HEK293 (cell line): ENCODE data around the gene PRELID1.

Source experiments
- CTCF ChIA-PET: fragments of 350-600 bp; formaldehyde crosslinking; extraction: SDS; loops from one replicate; lab custom pipeline; 2021; ENCODE audit warnings: antibody characterized with exemption; lab: Yijun Ruan, JAX
- POLR2A ChIA-PET: fragments of 300-600 bp; formaldehyde crosslinking; extraction: SDS; loops from one replicate; lab custom pipeline; 2020; ENCODE audit warnings: antibody characterized with exemption, inconsistent platforms; lab: Yijun Ruan, JAX
- H3K27ac ChIP-seq: fragments of 200-500 bp; sonication (Bioruptor generic); 2 replicates; pipeline ENCODE4 v1.5.1; 2014; ENCODE audit warnings: low read depth, low read length, control low read depth, inconsistent platforms; ENCODE audit errors: extremely low read depth
- H3K36me3 ChIP-seq, 2 experiments: fragments of 200-500 bp in 1 of 2; sonication (Bioruptor generic) in 1 of 2; 1 replicate in 1 of 2; 2 replicates in 1 of 2; pipeline ENCODE4 v1.5.1; 2014 to 2017; ENCODE audit warnings: inconsistent platforms in 2 of 2, low read length in 2 of 2; ENCODE audit not compliant: control insufficient read depth in 2 of 2, insufficient read depth in 1 of 2
- H3K4me1 ChIP-seq: fragments of 200-500 bp; sonication (Bioruptor generic); 2 replicates; pipeline ENCODE4 v1.5.1; 2014; ENCODE audit warnings: mild to moderate bottlenecking, low read length, inconsistent platforms; ENCODE audit not compliant: control insufficient read depth, insufficient read depth
- H3K4me3 ChIP-seq: 2 replicates; pipeline ENCODE4 v1.5.1; 2011; ENCODE audit warnings: low read depth, mild to moderate bottlenecking, control low read depth, low read length, moderate library complexity
- H3K9me3 ChIP-seq: fragments of 200-500 bp; sonication (Bioruptor generic); 2 replicates; pipeline ENCODE4 v1.5.1; 2014; ENCODE audit warnings: low read depth, low read length, inconsistent platforms; ENCODE audit not compliant: control insufficient read depth, insufficient read depth
- GLI4 ChIP-seq: fragments of 450-650 bp; formaldehyde crosslinking; IDR thresholded peaks from 2 replicates; pipeline ENCODE4 v1.5.1; 2016; ENCODE audit warnings: missing biosample characterization, missing genetic modification characterization
- KLF7 ChIP-seq: fragments of 450-650 bp; formaldehyde crosslinking; IDR thresholded peaks from 2 replicates; pipeline ENCODE4 v1.5.1; 2016; ENCODE audit warnings: missing biosample characterization, missing genetic modification characterization, borderline replicate concordance
- KLF9 ChIP-seq: fragments of 450-650 bp; formaldehyde crosslinking; IDR thresholded peaks from 2 replicates; pipeline ENCODE4 v1.5.1; 2016; ENCODE audit warnings: missing biosample characterization, missing genetic modification characterization, low read depth
- SETDB1 ChIP-seq: IDR thresholded peaks from one replicate; pipeline ENCODE4 v1.6.1; 2017; ENCODE audit warnings: mild to moderate bottlenecking, low read length, moderate library complexity, mixed read lengths; ENCODE audit not compliant: insufficient read length
- ZBTB1 ChIP-seq: fragments of 450-650 bp; formaldehyde crosslinking; IDR thresholded peaks from 2 replicates; pipeline ENCODE4 v1.5.1; 2016; ENCODE audit warnings: missing biosample characterization, missing genetic modification characterization
- ZIC2 ChIP-seq: fragments of 450-650 bp; formaldehyde crosslinking; IDR thresholded peaks from 2 replicates; pipeline ENCODE4 v1.5.1; 2016; ENCODE audit warnings: missing biosample characterization, missing genetic modification characterization
- ZNF157 ChIP-seq: fragments of 450-650 bp; formaldehyde crosslinking; IDR thresholded peaks from 2 replicates; pipeline ENCODE4 v1.5.1; 2016; ENCODE audit warnings: missing biosample characterization, missing genetic modification characterization
- ZNF174 ChIP-seq: fragments of 450-650 bp; formaldehyde crosslinking; IDR thresholded peaks from 2 replicates; pipeline ENCODE4 v1.5.0; 2017; ENCODE audit warnings: missing biosample characterization, mild to moderate bottlenecking, missing genetic modification characterization
- ZNF354C ChIP-seq: fragments of 450-650 bp; formaldehyde crosslinking; IDR thresholded peaks from 2 replicates; pipeline ENCODE4 v1.5.1; 2016; ENCODE audit warnings: missing biosample characterization, missing genetic modification characterization, low read depth, borderline replicate concordance
- ZNF391 ChIP-seq: fragments of 450-650 bp; formaldehyde crosslinking; IDR thresholded peaks from 2 replicates; pipeline ENCODE4 v1.5.1; 2016; ENCODE audit warnings: low read depth, missing biosample characterization, missing genetic modification characterization, borderline replicate concordance
- ZNF423 ChIP-seq: fragments of 450-650 bp; formaldehyde crosslinking; IDR thresholded peaks from 2 replicates; pipeline ENCODE4 v1.5.1; 2016; ENCODE audit warnings: missing biosample characterization, missing genetic modification characterization
- ZNF433 ChIP-seq: fragments of 450-650 bp; formaldehyde crosslinking; IDR thresholded peaks from 2 replicates; pipeline ENCODE4 v1.5.1; 2016; ENCODE audit warnings: missing biosample characterization, missing genetic modification characterization, low read depth
- ZNF514 ChIP-seq: fragments of 450-650 bp; formaldehyde crosslinking; IDR thresholded peaks from 2 replicates; pipeline ENCODE4 v1.5.1; 2016; ENCODE audit warnings: missing biosample characterization, missing genetic modification characterization
- ZNF529 ChIP-seq: fragments of 450-650 bp; formaldehyde crosslinking; IDR thresholded peaks from 2 replicates; pipeline ENCODE4 v1.5.1; 2017; ENCODE audit warnings: missing genetic modification characterization, missing biosample characterization; ENCODE audit not compliant: insufficient replicate concordance
- ZNF549 ChIP-seq: fragments of 450-650 bp; IDR thresholded peaks from 2 replicates; pipeline ENCODE4 v1.5.1; 2018; ENCODE audit warnings: missing biosample characterization, missing genetic modification characterization, mild to moderate bottlenecking, inconsistent platforms, moderate library complexity
- ZNF555 ChIP-seq: fragments of 450-650 bp; formaldehyde crosslinking; conservative IDR thresholded peaks from 2 replicates; pipeline ENCODE4 v1.5.1; 2017; ENCODE audit warnings: missing biosample characterization, mild to moderate bottlenecking, missing genetic modification characterization, inconsistent platforms
- ZNF558 ChIP-seq: fragments of 450-650 bp; formaldehyde crosslinking; IDR thresholded peaks from 2 replicates; pipeline ENCODE4 v1.5.1; 2016; ENCODE audit warnings: missing biosample characterization, missing genetic modification characterization
- ZNF585B ChIP-seq: fragments of 450-650 bp; formaldehyde crosslinking; IDR thresholded peaks from 2 replicates; pipeline ENCODE4 v1.5.1; 2016; ENCODE audit warnings: missing biosample characterization, missing genetic modification characterization
- ZNF600 ChIP-seq: fragments of 450-650 bp; formaldehyde crosslinking; IDR thresholded peaks from 2 replicates; pipeline ENCODE4 v1.5.1; 2016; ENCODE audit warnings: missing biosample characterization, missing genetic modification characterization
- ZNF747 ChIP-seq: fragments of 450-650 bp; formaldehyde crosslinking; IDR thresholded peaks from 2 replicates; pipeline ENCODE4 v1.5.1; 2016; ENCODE audit warnings: missing biosample characterization, missing genetic modification characterization
- ZNF777 ChIP-seq: fragments of 450-650 bp; formaldehyde crosslinking; IDR thresholded peaks from 2 replicates; pipeline ENCODE4 v1.5.1; 2017; ENCODE audit warnings: missing biosample characterization, missing genetic modification characterization, borderline replicate concordance
- TF ChIP-seq, protein P1 (sequence below): fragments of 450-650 bp; formaldehyde crosslinking; IDR thresholded peaks from 2 replicates; pipeline ENCODE4 v1.5.1; 2017; ENCODE audit warnings: missing biosample characterization, missing genetic modification characterization
- TF ChIP-seq, protein P2 (sequence below): fragments of 450-650 bp; formaldehyde crosslinking; IDR thresholded peaks from 2 replicates; pipeline ENCODE4 v1.5.1; 2017; ENCODE audit warnings: missing biosample characterization, missing genetic modification characterization
- TF ChIP-seq, protein P3 (sequence below): fragments of 450-650 bp; formaldehyde crosslinking; IDR thresholded peaks from 2 replicates; pipeline ENCODE4 v1.5.1; 2016; ENCODE audit warnings: missing biosample characterization, missing genetic modification characterization
- TF ChIP-seq, protein P4 (sequence below): fragments of 450-650 bp; formaldehyde crosslinking; IDR thresholded peaks from 2 replicates; pipeline ENCODE4; 2016; ENCODE audit warnings: missing biosample characterization, missing genetic modification characterization

PRELID1 gene

DNA sequence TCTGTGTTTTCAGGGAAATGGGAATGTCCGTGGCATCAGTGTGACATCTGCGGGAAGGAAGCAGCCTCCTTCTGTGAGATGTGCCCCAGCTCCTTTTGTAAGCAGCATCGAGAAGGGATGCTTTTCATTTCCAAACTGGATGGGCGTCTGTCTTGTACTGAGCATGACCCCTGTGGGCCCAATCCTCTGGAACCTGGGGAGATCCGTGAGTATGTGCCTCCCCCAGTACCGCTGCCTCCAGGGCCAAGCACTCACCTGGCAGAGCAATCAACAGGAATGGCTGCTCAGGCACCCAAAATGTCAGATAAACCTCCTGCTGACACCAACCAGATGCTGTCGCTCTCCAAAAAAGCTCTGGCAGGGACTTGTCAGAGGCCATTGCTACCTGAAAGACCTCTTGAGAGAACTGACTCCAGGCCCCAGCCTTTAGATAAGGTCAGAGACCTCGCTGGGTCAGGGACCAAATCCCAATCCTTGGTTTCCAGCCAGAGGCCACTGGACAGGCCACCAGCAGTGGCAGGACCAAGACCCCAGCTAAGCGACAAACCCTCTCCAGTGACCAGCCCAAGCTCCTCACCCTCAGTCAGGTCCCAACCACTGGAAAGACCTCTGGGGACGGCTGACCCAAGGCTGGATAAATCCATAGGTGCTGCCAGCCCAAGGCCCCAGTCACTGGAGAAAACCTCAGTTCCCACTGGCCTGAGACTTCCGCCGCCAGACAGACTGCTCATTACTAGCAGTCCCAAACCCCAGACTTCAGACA, 9.6 kb upstream of the PRELID1 start:
- Histone ChIP-seq H3K4me3 (no peak overlapping the region), H3K9me3 (no peaks in the 10 kb centered on the region), H3K27ac (no peak overlapping the region), H3K4me1 (0 out of 2 replicates have a peak, but pooled peaks cover 3% of the 10 kb centered on the region), H3K36me3 (peaks cover 34 to 89% of the 10 kb centered on the region in 2 experiments)
- no peak for TF ChIP-seq KLF7
- TF ChIP-seq GLI4 (tag by site-specific recombination), result no peak
- no peak for TF ChIP-seq KLF9 (tag by site-specific recombination)
- TF ChIP-seq ZNF529 (tag by site-specific recombination), result no peak
- no peak for TF ChIP-seq ZNF391
- no peak for TF ChIP-seq ZNF433 (tag by site-specific recombination)
- TF ChIP-seq ZNF354C, result no peak
- TF ChIP-seq ZNF558 (tag by site-specific recombination), result no peak
- TF ChIP-seq, protein P1, sequence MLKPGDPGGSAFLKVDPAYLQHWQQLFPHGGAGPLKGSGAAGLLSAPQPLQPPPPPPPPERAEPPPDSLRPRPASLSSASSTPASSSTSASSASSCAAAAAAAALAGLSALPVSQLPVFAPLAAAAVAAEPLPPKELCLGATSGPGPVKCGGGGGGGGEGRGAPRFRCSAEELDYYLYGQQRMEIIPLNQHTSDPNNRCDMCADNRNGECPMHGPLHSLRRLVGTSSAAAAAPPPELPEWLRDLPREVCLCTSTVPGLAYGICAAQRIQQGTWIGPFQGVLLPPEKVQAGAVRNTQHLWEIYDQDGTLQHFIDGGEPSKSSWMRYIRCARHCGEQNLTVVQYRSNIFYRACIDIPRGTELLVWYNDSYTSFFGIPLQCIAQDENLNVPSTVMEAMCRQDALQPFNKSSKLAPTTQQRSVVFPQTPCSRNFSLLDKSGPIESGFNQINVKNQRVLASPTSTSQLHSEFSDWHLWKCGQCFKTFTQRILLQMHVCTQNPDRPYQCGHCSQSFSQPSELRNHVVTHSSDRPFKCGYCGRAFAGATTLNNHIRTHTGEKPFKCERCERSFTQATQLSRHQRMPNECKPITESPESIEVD, result no peak
- TF ChIP-seq, protein P2, sequence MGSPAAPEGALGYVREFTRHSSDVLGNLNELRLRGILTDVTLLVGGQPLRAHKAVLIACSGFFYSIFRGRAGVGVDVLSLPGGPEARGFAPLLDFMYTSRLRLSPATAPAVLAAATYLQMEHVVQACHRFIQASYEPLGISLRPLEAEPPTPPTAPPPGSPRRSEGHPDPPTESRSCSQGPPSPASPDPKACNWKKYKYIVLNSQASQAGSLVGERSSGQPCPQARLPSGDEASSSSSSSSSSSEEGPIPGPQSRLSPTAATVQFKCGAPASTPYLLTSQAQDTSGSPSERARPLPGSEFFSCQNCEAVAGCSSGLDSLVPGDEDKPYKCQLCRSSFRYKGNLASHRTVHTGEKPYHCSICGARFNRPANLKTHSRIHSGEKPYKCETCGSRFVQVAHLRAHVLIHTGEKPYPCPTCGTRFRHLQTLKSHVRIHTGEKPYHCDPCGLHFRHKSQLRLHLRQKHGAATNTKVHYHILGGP (tag by site-specific recombination), result no peak
- no peak for TF ChIP-seq ZNF747 (tag by site-specific recombination)
- no peak for TF ChIP-seq ZIC2 (tag by site-specific recombination)
- no peak for TF ChIP-seq ZNF585B
- TF ChIP-seq ZNF157 (tag by site-specific recombination), result no peak
- no peak for TF ChIP-seq ZBTB1 (tag by site-specific recombination)
- no peak for TF ChIP-seq ZNF423 (tag by site-specific recombination)
- ChIA-PET CTCF (interaction anchor here (0.6 to 1.6 kb wide), 3 partner anchors 16 to 366 kb away, joined by 3 to 5 read pairs (median 4); no protein-coding TSS in a partner anchor), POLR2A (interaction anchor here (0.6 to 1.5 kb wide), 2 partner anchors 18 to 125 kb away, joined by 4 to 6 read pairs; no protein-coding TSS in a partner anchor)

DNA sequence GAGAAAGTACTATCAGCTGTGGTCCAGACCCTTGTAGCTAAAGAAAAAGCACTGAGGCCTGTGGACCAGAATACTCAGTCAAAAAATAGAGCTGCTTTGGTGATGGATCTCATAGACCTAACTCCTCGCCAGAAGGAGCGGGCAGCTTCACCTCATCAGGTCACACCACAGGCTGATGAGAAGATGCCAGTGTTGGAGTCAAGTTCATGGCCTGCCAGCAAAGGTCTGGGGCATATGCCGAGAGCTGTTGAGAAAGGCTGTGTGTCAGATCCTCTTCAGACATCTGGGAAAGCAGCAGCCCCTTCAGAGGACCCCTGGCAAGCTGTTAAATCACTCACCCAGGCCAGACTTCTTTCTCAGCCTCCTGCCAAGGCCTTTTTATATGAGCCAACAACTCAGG, 9.0 kb upstream of the PRELID1 start:
- peaks cover 28 to 89% of the 10 kb centered on the region in 2 experiments for H3K36me3 ChIP-seq
- CTCF ChIA-PET, result interaction anchor here (0.6 to 2.1 kb wide), 2 partner anchors 15 to 16 kb away, joined by 3 to 10 read pairs; no protein-coding TSS in a partner anchor
- TF ChIP-seq ZNF777 (no peak), ZNF555 (tag by site-specific recombination) (no peak), SETDB1 (no peak), ZNF600 (tag by site-specific recombination) (no peak), ZNF549 (no peak), ZNF174 (tag by site-specific recombination) (no peak), ZNF514 (tag by site-specific recombination) (no peak)
- TF ChIP-seq, protein P3, sequence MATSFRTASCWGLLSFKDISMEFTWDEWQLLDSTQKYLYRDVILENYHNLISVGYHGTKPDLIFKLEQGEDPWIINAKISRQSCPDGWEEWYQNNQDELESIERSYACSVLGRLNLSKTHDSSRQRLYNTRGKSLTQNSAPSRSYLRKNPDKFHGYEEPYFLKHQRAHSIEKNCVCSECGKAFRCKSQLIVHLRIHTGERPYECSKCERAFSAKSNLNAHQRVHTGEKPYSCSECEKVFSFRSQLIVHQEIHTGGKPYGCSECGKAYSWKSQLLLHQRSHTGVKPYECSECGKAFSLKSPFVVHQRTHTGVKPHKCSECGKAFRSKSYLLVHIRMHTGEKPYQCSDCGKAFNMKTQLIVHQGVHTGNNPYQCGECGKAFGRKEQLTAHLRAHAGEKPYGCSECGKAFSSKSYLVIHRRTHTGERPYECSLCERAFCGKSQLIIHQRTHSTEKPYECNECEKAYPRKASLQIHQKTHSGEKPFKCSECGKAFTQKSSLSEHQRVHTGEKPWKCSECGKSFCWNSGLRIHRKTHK (tag by site-specific recombination), result no peak
- TF ChIP-seq, protein P4, sequence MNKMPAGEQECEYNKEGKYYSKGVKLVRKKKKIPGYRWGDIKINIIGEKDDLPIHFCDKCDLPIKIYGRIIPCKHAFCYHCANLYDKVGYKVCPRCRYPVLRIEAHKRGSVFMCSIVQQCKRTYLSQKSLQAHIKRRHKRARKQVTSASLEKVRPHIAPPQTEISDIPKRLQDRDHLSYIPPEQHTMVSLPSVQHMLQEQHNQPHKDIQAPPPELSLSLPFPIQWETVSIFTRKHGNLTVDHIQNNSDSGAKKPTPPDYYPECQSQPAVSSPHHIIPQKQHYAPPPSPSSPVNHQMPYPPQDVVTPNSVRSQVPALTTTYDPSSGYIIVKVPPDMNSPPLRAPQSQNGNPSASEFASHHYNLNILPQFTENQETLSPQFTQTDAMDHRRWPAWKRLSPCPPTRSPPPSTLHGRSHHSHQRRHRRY (tag by site-specific recombination), result no peak
- TF ChIP-seq, all 188 proteins: peak for 0
- no peaks in the 10 kb centered on the region for H3K9me3 ChIP-seq
- 0 out of 2 replicates have a peak, but pooled peaks cover 3% of the 10 kb centered on the region for H3K4me1 ChIP-seq
- POLR2A ChIA-PET, result no interaction called here
- H3K4me3 ChIP-seq, result no peak overlapping the region
- no peak overlapping the region for H3K27ac ChIP-seq
